HL-60 (cell line): ENCODE data around the gene ALK.

Experiments
- GABPA ChIP-seq: IDR thresholded peaks from 2 replicates; pipeline ENCODE4 v1.6.1; 2012; ENCODE audit warnings: low read depth
- POLR2AphosphoS5 ChIP-seq: IDR thresholded peaks from 2 replicates; pipeline ENCODE4 v1.6.1; 2012; ENCODE audit warnings: low read depth
- TF ChIP-seq, protein P1 (sequence below): IDR thresholded peaks from one replicate; pipeline ENCODE4 v1.5.1; 2011; ENCODE audit warnings: low read length, control low read depth, inconsistent platforms; ENCODE audit not compliant: insufficient read depth
- TF ChIP-seq, protein P2 (sequence below): IDR thresholded peaks from 2 replicates; pipeline ENCODE4 v1.6.1; 2012; ENCODE audit warnings: low read depth; ENCODE audit not compliant: insufficient replicate concordance

- TF ChIP-seq, protein P1, sequence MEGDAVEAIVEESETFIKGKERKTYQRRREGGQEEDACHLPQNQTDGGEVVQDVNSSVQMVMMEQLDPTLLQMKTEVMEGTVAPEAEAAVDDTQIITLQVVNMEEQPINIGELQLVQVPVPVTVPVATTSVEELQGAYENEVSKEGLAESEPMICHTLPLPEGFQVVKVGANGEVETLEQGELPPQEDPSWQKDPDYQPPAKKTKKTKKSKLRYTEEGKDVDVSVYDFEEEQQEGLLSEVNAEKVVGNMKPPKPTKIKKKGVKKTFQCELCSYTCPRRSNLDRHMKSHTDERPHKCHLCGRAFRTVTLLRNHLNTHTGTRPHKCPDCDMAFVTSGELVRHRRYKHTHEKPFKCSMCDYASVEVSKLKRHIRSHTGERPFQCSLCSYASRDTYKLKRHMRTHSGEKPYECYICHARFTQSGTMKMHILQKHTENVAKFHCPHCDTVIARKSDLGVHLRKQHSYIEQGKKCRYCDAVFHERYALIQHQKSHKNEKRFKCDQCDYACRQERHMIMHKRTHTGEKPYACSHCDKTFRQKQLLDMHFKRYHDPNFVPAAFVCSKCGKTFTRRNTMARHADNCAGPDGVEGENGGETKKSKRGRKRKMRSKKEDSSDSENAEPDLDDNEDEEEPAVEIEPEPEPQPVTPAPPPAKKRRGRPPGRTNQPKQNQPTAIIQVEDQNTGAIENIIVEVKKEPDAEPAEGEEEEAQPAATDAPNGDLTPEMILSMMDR: no peak
- TF ChIP-seq POLR2AphosphoS5 (no peak), GABPA (no peak)
- TF ChIP-seq, protein P2, sequence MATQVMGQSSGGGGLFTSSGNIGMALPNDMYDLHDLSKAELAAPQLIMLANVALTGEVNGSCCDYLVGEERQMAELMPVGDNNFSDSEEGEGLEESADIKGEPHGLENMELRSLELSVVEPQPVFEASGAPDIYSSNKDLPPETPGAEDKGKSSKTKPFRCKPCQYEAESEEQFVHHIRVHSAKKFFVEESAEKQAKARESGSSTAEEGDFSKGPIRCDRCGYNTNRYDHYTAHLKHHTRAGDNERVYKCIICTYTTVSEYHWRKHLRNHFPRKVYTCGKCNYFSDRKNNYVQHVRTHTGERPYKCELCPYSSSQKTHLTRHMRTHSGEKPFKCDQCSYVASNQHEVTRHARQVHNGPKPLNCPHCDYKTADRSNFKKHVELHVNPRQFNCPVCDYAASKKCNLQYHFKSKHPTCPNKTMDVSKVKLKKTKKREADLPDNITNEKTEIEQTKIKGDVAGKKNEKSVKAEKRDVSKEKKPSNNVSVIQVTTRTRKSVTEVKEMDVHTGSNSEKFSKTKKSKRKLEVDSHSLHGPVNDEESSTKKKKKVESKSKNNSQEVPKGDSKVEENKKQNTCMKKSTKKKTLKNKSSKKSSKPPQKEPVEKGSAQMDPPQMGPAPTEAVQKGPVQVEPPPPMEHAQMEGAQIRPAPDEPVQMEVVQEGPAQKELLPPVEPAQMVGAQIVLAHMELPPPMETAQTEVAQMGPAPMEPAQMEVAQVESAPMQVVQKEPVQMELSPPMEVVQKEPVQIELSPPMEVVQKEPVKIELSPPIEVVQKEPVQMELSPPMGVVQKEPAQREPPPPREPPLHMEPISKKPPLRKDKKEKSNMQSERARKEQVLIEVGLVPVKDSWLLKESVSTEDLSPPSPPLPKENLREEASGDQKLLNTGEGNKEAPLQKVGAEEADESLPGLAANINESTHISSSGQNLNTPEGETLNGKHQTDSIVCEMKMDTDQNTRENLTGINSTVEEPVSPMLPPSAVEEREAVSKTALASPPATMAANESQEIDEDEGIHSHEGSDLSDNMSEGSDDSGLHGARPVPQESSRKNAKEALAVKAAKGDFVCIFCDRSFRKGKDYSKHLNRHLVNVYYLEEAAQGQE: no peak
These were observed 333.8 kb downstream of the ALK start for GRCh38 chr2:29587402-29588190.
